Adrenal gland (tissue), 12 donors: ENCODE measurements around the gene GFOD2. TPM values are rescaled to one million over a fixed set of nuclear protein-coding genes. Genes with fewer than 3 reads are reported as not detected.

Experiments used
- DNase-seq, 7 donors: peaks; one replicate each; pipeline ENCODE4 v3.0.0-alpha.2; 2019 to 2020
- H3K27ac ChIP-seq, 5 donors: fragments of 200-600 bp; sonication (generic) in 4 of 5; 1 replicate in 3 of 5; 2 replicates in 2 of 5; pipeline versions ENCODE4 v1.5.1 to v1.8.0; 2016 to 2020; ENCODE audit warnings: mild to moderate bottlenecking in 1 of 5
- H3K27me3 ChIP-seq: fragments of 200-600 bp; 2 replicates; pipeline ENCODE4 v1.8.0; 2021
- H3K36me3 ChIP-seq, 2 donors: fragments of 200-600 bp; replicated peaks in 1 of 2; 1 replicate in 1 of 2; 2 replicates in 1 of 2; pipeline versions ENCODE4 v1.5.1 to v1.8.0; 2018 to 2022
- H3K4me1 ChIP-seq, 2 donors: fragments of 200-600 bp; replicated peaks in 1 of 2; 1 replicate in 1 of 2; 2 replicates in 1 of 2; pipeline versions ENCODE4 v1.5.1 to v1.8.0; 2018 to 2021
- H3K4me3 ChIP-seq, 4 donors: fragments of 200-600 bp; sonication (generic) in 3 of 4; one replicate each; pipeline ENCODE4 v1.5.1; 2016 to 2018
- H3K9me3 ChIP-seq, 3 donors: fragments of 200-600 bp; sonication (generic) in 1 of 3; replicated peaks in 1 of 3; 1 replicate in 2 of 3; 2 replicates in 1 of 3; pipeline versions ENCODE4 v1.5.1 to v1.8.0; 2016 to 2021
- POLR2A ChIP-seq, 2 donors: fragments of 450-650 bp; IDR thresholded peaks; one replicate each; pipeline ENCODE4 v1.6.1; 2017; ENCODE audit warnings: antibody characterized with exemption in 2 of 2, mild to moderate bottlenecking in 2 of 2, moderate library complexity in 1 of 2
- WGBS, 4 donors: extraction: QIAGEN DNeasy Blood & Tissue Kit in 2 of 4; methylation state at CpG; one replicate each; pipeline versions ENCODE4 v1.1.5 to v1.1.7; 2013 to 2017; 5-methylcytosine and 5-hydroxymethylcytosine counted together
- intact Hi-C, 2 donors: fragments of 100-400 bp; cut with DNase I; formaldehyde crosslinking; loops; one replicate each; pipeline versions ENCODE4 v1.14.1 to v1.15.0; 2022 to 2023
- polyA plus RNA-seq, 3 donors: library from polyadenylated mRNA; stranded (reverse); fragments of 200-250 nt in 2 of 3; fragments of 350-450 nt in 1 of 3; fragmentation: Illumina TruSeq in 1 of 3; extraction: RNeasy Lipid Tissue Mini Kit (QIAGEN cat#74804) in 1 of 3; gene quantifications; one replicate each; pipeline ENCODE4 v1.2.3, GENCODE V29; 2013 to 2014
- total RNA-seq, 9 donors: library from RNA; depleted of rRNA in 4 of 9; stranded (reverse); fragments of >200 nt in 4 of 9; fragments of 120-200 nt in 1 of 9; fragmentation: NEBNext Ultra II Directional in 1 of 9; extraction: Animal tissue kit (Norgen Biotek cat#: 25700) in 1 of 9; gene quantifications; one replicate each; pipeline versions ENCODE4 v1.1.0 to v1.2.4, GENCODE V29; 2013 to 2023
- TF ChIP-seq, protein P1 (sequence below), 6 experiments: fragments of 450-650 bp in 4 of 6; fragments of 200-600 bp in 2 of 6; sonication (generic) in 1 of 6; IDR thresholded peaks; 1 replicate in 5 of 6; 2 replicates in 1 of 6; pipeline versions ENCODE4 v1.5.1 to v1.8.0; 2016 to 2021; ENCODE audit warnings: antibody characterized with exemption in 6 of 6, mild to moderate bottlenecking in 2 of 6, moderate library complexity in 1 of 6
- donor health status: healthy with polysubstance abuse.
- donor health status: Bipolar disorder and iron deficiency.
- donor health status: DM: yes; HTN: yes; CAD: no.
- donor health status: DM: no; HTN: no; CAD: no.
- donor health status: DM: no; HTN: no; CAD: no.
- donor health status: DM: yes; HTN: yes; CAD: no.

The GFOD2 gene
- total and polyA plus RNA-seq, 12 donors: 14.2 to 43.5 (median 16.7) TPM

DNA sequence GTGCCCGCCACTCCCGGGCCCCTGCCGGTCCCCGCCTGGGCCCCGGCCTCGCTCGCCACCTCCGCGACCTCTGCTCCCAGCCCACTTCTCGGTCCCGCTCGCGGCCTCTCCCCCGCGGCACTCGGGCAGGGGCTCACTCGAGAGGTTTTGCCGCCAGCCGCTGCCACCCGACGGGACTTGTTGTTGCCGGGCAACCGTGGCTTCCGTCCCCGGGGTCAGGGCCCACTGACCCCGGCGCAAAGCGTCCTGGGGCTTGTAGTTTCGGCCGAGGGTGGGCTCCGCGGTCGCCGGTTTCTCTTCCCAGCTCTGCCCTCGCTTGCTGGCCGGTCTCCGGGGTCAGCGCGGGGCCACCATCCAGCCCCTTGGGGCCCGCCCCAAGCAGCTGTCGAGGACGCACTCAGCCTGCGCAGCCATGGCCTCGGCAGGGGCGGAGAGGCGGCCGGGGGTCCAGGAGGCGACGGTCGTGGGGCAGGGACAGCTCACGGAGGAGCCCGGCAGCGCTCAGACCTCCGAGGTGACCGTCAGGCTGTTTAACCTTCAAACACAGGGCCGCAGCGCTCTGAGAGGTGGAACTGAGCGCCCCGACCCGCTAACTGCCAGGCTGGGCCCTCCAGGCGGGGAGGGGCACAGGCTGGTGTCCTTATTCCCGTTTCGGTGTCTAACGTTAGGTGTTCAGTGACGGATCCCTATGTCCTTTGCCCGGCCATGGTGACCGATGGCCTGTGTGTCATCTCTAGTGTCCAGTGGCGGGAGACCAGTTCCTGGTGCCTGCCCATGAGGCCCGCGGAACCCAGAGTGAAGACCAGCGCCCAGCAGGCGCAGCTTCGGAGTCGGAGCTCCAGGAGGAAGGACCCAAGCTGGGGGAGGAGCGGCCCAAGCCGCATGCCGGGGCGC is 52.3 kb downstream of the GFOD2 start, which contains the start of the genes C16orf86 and ENKD1:
TSS of gene C16orf86 (plus strand) at position 256 of the 894 bp plus-strand sequence. CDS start at position 413, 157 bp downstream.
TSS of gene ENKD1 (minus strand) at position 192 of the 894 bp plus-strand sequence. CDS start 308 bp downstream, outside the sequence.
- TF ChIP-seq POLR2A (IDR thresholded peaks at IDR 0.05): no peak
- TF ChIP-seq, protein P1, sequence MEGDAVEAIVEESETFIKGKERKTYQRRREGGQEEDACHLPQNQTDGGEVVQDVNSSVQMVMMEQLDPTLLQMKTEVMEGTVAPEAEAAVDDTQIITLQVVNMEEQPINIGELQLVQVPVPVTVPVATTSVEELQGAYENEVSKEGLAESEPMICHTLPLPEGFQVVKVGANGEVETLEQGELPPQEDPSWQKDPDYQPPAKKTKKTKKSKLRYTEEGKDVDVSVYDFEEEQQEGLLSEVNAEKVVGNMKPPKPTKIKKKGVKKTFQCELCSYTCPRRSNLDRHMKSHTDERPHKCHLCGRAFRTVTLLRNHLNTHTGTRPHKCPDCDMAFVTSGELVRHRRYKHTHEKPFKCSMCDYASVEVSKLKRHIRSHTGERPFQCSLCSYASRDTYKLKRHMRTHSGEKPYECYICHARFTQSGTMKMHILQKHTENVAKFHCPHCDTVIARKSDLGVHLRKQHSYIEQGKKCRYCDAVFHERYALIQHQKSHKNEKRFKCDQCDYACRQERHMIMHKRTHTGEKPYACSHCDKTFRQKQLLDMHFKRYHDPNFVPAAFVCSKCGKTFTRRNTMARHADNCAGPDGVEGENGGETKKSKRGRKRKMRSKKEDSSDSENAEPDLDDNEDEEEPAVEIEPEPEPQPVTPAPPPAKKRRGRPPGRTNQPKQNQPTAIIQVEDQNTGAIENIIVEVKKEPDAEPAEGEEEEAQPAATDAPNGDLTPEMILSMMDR (IDR thresholded peaks at IDR 0.05): no peak
- peaks cover 0 to 10% of the 10 kb centered on the region in 2 donors for H3K36me3 ChIP-seq
- H3K9me3 ChIP-seq: no peaks in the 10 kb centered on the region
- intact Hi-C loops: loop anchor here in 1 of 2 donors (5.0 kb wide), 1 partner anchor 135 kb away; no protein-coding TSS in a partner anchor
- peak; percentile 82 to 91 (median 86) for DNase-seq
- WGBS, 4 donors: 0 to 27% (median 5%) methylated on average over 2 to 78 of the region's 78 CpGs
- peak within 1 kb of the TSS; percentile 77 to 91 (median 85) for H3K27ac ChIP-seq
- peaks cover 10 to 23% of the 10 kb centered on the region in 2 donors for H3K4me1 ChIP-seq
- H3K27me3 ChIP-seq: no peaks in the 10 kb centered on the region
- peak within 1 kb of the TSS; percentile 53 to 86 (median 69) for H3K4me3 ChIP-seq

DNA sequence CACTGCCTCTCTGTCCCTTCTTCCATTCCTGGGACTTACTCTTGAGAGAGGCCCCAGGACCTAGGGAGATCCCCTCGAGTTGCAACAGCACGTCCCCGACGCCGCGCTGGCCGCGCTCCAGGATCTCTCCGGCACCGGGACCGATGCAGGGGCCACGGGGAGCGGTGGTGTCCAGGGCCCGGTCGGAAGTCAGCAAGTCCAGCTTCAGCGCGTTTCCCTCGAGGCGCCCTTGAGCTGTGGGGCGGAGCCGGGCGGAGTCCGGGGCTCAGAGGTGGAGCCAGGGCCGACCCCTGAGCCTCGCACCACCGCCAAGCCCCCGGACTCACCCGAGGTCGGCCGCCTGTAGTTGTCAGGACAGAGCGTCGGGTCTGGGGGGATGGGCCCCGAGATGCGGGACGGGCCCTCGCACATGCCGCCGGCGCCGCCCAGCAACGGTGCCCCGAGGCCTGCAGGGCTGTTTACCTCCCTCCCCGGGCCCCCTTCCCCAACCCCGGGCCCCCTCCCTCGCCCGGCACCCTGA is 53.0 kb downstream of the GFOD2 start:
- Histone ChIP-seq H3K4me1 (peaks cover 10 to 29% of the 10 kb centered on the region in 2 donors), H3K27ac (peak overlapping the region in 3 of 5 donors; percentile 85 to 91 (median 87)), H3K9me3 (no peaks in the 10 kb centered on the region), H3K27me3 (no peaks in the 10 kb centered on the region), H3K36me3 (peaks cover 0 to 10% of the 10 kb centered on the region in 2 donors), H3K4me3 (peak overlapping the region in 3 of 4 donors; percentile 65 to 86 (median 73))
- WGBS, 4 donors: 0 to 4% (median 1%) methylated on average over 9 to 46 of the region's 46 CpGs
- intact Hi-C loops: loop anchor here in 1 of 2 donors (5.0 kb wide), 1 partner anchor 136 kb away; no protein-coding TSS in a partner anchor
- DNase-seq: peak in 6 of 7 donors; percentile 54 to 71 (median 64)
- TF ChIP-seq, protein P1 (IDR thresholded peaks at IDR 0.05): no peak

DNA sequence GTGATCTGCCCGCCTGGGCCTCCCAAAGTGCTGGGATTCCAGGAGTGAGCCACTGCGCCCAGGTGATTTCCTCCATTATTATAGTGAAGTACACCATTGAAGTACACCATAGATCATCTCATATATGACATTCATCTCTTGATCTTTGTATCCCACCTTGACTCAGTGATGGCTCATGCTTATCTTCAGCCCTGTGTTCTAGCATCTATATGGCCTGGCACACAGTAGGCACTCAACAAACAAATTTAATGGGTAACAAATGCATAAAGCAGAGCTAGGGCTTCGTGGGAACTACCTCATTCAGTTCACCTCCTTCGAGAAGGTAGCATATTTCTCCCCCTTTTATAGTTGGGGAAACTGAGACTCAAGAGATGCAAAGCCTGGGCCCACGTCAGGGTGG is 53.5 kb downstream of the GFOD2 start:
- intact Hi-C loops: loop anchor here in 1 of 2 donors (5.0 kb wide), 1 partner anchor 137 kb away; no protein-coding TSS in a partner anchor
- no peak for TF ChIP-seq POLR2A (IDR thresholded peaks at IDR 0.05)
- TF ChIP-seq, protein P1 (IDR thresholded peaks at IDR 0.05): no peak
- no peak for DNase-seq
- Histone ChIP-seq H3K4me1 (peaks cover 10 to 30% of the 10 kb centered on the region in 2 donors), H3K27ac (peak overlapping the region in 1 of 5 donors; percentile 91), H3K36me3 (peaks cover 0 to 10% of the 10 kb centered on the region in 2 donors), H3K4me3 (peak overlapping the region in 1 of 4 donors; percentile 65), H3K9me3 (no peaks in the 10 kb centered on the region), H3K27me3 (no peaks in the 10 kb centered on the region)
- WGBS, 4 donors: 73 to 76% (median 75%) methylated on average over 5 of the region's 5 CpGs

DNA sequence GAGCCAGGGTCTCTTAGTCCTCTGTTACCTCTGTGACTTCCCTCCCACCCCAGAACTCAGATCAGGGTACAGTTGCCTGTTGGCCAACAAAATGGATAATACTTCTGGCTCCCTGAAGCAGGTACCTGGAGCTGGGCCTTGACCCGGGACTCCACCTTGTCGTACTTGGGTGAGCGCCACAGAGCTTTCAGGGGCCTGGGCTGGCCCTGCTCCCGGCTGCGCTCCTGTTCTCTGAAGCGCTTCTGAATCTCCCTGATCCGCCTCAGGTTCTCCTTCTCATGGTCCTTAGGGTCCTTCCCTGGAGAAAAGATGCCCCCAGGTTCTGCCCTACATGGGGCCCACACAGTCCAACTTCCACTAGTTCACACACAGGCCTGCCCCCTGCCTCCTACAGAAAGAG is 54.2 kb downstream of the GFOD2 start:
- no peak for DNase-seq
- 88 to 91% (median 89%) methylated on average over 7 of the region's 7 CpGs for WGBS, 4 donors
- intact Hi-C loops: loop anchor here (5.0 kb wide), 2 partner anchors 103 to 137 kb away; partner anchors contain the start of gene CTCF (in 2 of the 2)
- Histone ChIP-seq H3K27me3 (no peaks in the 10 kb centered on the region), H3K4me1 (peaks cover 10 to 30% of the 10 kb centered on the region in 2 donors), H3K9me3 (no peaks in the 10 kb centered on the region), H3K4me3 (no peak overlapping the region), H3K27ac (no peak overlapping the region), H3K36me3 (peaks cover 0 to 10% of the 10 kb centered on the region in 2 donors)
- no peak for TF ChIP-seq POLR2A (IDR thresholded peaks at IDR 0.05)
- TF ChIP-seq, protein P1 (IDR thresholded peaks at IDR 0.05): no peak
